ENCODE data around the gene CAPN1.

DNA sequence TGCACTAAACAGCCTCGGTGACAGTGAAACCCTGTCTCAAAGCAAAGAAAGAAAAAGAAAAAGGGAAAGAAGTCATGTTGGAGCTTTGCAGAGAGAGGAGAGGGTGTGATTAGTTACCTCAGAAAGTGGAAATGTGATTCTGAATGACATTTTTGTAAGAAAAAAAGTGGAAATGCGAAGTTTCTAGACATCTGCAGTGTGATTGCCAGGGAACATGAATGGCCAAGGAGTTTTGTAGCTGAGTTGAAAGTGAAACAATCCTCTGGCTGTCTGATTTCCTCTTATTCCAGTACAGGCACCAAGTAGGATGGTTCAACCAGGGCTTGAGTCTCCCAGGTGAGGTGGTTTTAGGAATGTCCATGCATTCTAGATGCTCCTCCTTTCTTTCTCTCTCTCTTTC is 29.6 kb upstream of the CAPN1 start:
- TF ChIP-seq, protein P1, sequence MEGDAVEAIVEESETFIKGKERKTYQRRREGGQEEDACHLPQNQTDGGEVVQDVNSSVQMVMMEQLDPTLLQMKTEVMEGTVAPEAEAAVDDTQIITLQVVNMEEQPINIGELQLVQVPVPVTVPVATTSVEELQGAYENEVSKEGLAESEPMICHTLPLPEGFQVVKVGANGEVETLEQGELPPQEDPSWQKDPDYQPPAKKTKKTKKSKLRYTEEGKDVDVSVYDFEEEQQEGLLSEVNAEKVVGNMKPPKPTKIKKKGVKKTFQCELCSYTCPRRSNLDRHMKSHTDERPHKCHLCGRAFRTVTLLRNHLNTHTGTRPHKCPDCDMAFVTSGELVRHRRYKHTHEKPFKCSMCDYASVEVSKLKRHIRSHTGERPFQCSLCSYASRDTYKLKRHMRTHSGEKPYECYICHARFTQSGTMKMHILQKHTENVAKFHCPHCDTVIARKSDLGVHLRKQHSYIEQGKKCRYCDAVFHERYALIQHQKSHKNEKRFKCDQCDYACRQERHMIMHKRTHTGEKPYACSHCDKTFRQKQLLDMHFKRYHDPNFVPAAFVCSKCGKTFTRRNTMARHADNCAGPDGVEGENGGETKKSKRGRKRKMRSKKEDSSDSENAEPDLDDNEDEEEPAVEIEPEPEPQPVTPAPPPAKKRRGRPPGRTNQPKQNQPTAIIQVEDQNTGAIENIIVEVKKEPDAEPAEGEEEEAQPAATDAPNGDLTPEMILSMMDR (conservative IDR thresholded peaks at IDR 0.05 in 1 of 2, IDR thresholded peaks at IDR 0.05 in 1 of 2; ENCODE audit: low read depth in 1 of 2, low read length in 2 of 2), result no peak
- no peak for TF ChIP-seq EZH2 (IDR thresholded peaks at IDR 0.05; ENCODE audit: low read length, missing control alignments)
